ENCODE results near the gene FBXO17. TPM values are rescaled to one million over a fixed set of nuclear protein-coding genes. Genes with fewer than 3 reads are reported as not detected.

FBXO17 gene
- total and polyA plus RNA-seq, 4 donors = 19.7 to 31.9 (median 23.4) TPM

GRCh38 chr19:39017026-39017425 lies 41.5 kb upstream of the FBXO17 start:
- 89% methylated on average over 6 of the region's 6 CpGs for WGBS
- Histone ChIP-seq H3K4me3 (ENCODE audit: low read depth in 1 of 3, low read length in 3 of 3) (no peak overlapping the region), H3K36me3 (ENCODE audit: control insufficient read depth in 4 of 4, insufficient read depth in 3 of 4, low read depth in 1 of 4, low read length in 3 of 4) (peaks cover 0 to 3% (median 0%) of the 10 kb centered on the region in 4 donors), H3K9ac (ENCODE audit: low read depth in 1 of 2, low read length in 2 of 2) (no peak overlapping the region), H3K4me1 (ENCODE audit: control insufficient read depth in 4 of 4, insufficient read depth in 4 of 4, low read length in 3 of 4) (no peaks in the 10 kb centered on the region), H3K27ac (ENCODE audit: low read depth in 1 of 2, low read length in 2 of 2) (no peak overlapping the region), H3K9me3 (ENCODE audit: control insufficient read depth in 4 of 4, low read length in 3 of 4) (no peaks in the 10 kb centered on the region), H3K27me3 (ENCODE audit: control insufficient read depth in 4 of 4, insufficient read depth in 4 of 4, low read length in 3 of 4) (no peaks in the 10 kb centered on the region)
- no peak for DNase-seq (ENCODE audit: low spot score)
- TF ChIP-seq ATF3 (IDR thresholded peaks at IDR 0.05) = no peak
- TF ChIP-seq GABPA (IDR thresholded peaks at IDR 0.05 in 1 of 2, conservative IDR thresholded peaks at IDR 0.05 in 1 of 2) = no peak
- TF ChIP-seq FOXA2 (IDR thresholded peaks at IDR 0.05) = no peak
- no peak for TF ChIP-seq FOXA1 (IDR thresholded peaks at IDR 0.05)
- no peak for TF ChIP-seq YY1 (IDR thresholded peaks at IDR 0.05)
- TF ChIP-seq JUND (IDR thresholded peaks at IDR 0.05) = no peak
- TF ChIP-seq HNF4G (IDR thresholded peaks at IDR 0.05) = no peak
- no peak for TF ChIP-seq CTCF (IDR thresholded peaks at IDR 0.05; ENCODE audit: low read depth, low read length, missing input control)
- TF ChIP-seq TAF1 (conservative IDR thresholded peaks at IDR 0.05) = no peak
- no peak for TF ChIP-seq ZBTB33 (IDR thresholded peaks at IDR 0.05)
- no peak for TF ChIP-seq EGR1 (IDR thresholded peaks at IDR 0.05; ENCODE audit: low read depth in 2 of 2)
- TF ChIP-seq MAX (IDR thresholded peaks at IDR 0.05) = no peak
- TF ChIP-seq NR2F2 (IDR thresholded peaks at IDR 0.05) = no peak
- no peak for TF ChIP-seq RXRA (IDR thresholded peaks at IDR 0.05)
- no peak for TF ChIP-seq HNF4A (conservative IDR thresholded peaks at IDR 0.05)
- no peak for TF ChIP-seq SP1 (IDR thresholded peaks at IDR 0.05)
- no peak for TF ChIP-seq REST (IDR thresholded peaks at IDR 0.05)
- no peak for TF ChIP-seq RAD21 (IDR thresholded peaks at IDR 0.05)
